Measurements from ENCODE around the gene CTTN.

CTTN gene

GRCh38 chr11:70428701-70429427, 30.5 kb downstream of the CTTN start:
- DNase-seq: no peak

- DNase-seq: no peak
Measured at GRCh38 chr11:70429428-70429705, 31.0 kb downstream of the CTTN start.

- DNase-seq: no peak
Measured at GRCh38 chr11:70429724-70430521, 31.6 kb downstream of the CTTN start.

DNA sequence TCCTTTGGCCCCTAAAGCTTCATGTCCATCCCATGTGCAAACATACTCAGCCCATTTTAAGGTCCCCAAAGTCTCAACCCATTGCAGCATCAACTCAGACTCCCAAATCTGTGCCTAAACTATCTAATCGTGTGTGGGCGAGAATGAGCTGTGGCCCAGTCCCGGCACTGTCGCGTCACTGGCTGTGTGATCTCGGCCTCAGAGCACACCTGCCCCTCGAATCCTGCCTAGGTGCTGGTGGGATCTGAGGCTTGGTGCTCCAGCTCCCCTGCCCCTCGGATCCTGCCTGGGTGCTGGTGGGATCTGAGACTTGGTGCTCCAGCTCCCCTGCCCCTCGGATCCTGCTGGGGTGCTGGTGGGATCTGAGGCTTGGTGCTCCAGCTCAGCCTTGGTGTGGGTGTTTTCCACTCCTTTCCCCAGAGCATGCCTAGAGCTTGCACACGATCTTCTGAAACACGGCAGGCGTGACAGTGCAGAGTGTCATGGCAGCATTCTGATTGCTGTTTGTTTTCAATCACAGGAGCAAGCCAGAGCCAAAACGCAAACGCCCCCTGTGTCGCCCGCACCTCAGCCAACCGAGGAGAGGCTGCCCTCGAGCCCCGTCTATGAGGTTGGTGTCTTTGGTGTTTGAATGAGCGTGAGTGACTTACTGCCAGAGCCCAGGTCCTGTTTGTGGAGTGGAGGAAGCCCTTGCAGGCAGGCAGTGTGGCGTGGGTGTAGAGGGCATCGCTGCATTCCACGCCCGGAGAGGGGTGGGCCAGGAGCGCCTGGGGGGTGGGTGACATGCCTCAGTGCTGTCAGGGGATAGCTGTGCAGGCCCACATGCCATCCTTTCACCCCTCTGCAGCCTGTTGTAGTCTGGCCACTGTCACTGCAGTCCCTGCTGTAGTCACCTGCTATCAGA, 32.6 kb downstream of the CTTN start:
- DNase-seq: no peak

DNA sequence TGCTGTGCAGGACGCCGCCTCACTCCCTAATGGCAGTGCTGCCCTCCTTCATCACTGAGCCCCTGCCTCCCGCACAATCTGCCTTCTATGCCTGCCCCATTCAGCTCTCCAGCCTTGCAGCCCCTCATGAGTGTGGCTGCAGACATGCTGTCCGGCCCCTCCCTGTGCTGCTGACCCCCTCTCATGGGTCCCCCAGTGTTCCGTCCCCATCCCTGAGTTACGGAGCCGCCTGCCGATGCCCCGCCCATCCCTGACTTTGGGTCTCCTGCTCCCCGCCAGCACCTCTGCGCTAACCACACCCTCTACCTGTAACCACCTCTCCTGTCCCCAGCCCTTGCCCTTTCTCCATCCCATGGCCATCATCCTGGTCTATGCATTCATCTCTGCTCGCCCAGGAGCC, 33.3 kb downstream of the CTTN start:
- DNase-seq: no peak

DNA sequence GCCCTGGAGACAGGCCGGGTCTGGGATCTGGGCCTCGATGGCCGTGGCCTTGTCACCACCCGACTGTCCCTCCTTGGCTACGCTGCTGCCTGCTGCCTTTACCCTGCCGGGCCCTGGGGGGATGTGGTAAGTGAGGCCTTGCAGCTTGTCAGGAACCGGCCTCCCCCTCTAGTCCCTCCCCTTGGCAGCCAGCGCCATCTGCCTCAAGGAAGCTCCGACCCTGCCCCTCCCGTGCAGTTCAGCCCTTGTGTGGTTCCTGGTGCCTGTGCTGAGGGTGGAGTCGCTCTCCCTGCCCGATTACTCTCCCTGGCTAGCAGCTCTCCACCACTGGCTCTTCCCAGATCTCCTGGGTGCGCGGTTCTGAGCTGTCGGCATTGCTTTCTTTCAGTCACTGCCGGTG, 33.7 kb downstream of the CTTN start:
- DNase-seq: no peak

- no peak for DNase-seq
Measured at GRCh38 chr11:70432580-70432979, 34.3 kb downstream of the CTTN start.

- no peak for DNase-seq
Measured at GRCh38 chr11:70433038-70433437, 34.7 kb downstream of the CTTN start.

- no peak for DNase-seq
Measured at GRCh38 chr11:70433526-70433925, 35.2 kb downstream of the CTTN start.

- DNase-seq: no peak
Measured at GRCh38 chr11:70433966-70434812, 35.9 kb downstream of the CTTN start.

DNA sequence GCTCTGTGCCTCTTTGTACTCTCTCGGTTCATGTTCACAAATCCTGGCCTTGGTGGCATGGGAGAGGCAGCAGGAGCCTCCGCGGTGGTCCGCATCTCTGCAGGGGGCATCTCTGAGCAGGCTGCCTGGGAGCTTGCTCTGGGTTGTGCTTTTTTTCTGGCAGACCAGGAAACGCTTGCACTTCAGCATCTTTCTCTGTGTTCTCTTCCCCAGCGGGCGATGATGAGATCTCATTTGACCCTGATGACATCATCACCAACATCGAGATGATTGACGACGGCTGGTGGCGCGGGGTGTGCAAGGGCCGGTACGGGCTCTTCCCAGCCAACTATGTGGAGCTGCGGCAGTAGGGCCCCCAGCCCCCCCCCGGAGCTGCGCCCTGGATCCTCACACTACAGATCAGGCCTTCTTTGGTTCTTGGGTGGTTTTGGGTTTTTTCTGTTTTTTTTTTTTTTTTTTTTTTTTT, 36.5 kb downstream of the CTTN start:
- no peak for DNase-seq

DNA sequence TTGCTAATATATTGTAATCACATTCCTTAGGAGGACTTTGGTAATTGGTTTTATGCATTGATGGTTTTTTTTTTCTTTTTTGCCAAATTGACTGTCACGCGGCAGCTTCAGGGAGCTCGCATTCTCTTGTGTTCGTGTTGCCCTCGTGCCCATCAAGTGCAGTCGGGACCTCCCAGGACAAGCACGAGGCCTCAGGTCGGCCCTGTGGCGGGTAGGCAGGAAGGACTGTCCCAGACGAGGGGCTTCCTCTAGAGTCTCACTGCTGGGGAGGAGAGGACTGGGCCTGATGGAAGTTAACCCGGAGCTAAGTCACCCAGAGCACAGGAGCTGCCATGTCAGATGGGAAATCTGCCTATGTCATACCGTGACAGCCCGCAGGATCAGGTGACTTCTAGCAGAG, 37.0 kb downstream of the CTTN start:
- DNase-seq: no peak

DNA sequence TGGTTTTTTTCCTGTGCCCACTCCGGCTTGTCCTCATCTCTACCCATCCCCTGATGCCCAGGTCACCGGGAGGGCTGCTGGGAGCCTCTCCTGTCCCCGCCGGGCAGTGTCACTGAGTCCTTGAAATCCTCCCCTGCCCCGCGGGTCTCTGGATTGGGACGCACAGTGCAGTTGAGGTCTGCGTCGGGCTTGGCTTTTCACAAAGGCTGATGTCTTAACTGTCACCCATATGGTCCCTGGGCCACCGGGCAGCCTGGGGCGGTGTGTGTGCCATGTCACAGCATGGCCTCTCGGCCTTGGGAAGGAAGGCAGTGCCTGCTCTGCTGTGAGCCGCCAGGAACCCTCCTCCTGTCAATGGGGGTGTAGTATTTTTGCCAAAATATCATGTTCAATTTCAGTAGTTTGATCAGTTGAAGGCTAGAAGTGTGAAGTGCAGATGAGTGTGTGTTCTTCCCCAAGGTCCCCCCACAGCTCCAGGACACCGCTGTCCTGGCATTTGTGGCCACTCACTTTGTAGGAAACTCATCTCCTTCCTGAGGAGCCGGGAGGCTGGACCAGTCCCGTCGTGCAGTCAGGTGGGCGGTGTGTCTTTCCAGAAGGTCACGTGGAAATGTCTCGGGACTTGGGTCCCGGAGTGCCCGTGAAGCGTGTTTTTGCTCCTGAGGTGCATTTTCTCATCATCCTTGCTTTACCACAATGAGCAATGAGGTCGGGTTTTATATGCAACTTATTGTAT, 37.6 kb downstream of the CTTN start:
- DNase-seq: no peak

- DNase-seq: no peak
Measured at GRCh38 chr11:70436501-70436860, 38.2 kb downstream of the CTTN start.

DNA sequence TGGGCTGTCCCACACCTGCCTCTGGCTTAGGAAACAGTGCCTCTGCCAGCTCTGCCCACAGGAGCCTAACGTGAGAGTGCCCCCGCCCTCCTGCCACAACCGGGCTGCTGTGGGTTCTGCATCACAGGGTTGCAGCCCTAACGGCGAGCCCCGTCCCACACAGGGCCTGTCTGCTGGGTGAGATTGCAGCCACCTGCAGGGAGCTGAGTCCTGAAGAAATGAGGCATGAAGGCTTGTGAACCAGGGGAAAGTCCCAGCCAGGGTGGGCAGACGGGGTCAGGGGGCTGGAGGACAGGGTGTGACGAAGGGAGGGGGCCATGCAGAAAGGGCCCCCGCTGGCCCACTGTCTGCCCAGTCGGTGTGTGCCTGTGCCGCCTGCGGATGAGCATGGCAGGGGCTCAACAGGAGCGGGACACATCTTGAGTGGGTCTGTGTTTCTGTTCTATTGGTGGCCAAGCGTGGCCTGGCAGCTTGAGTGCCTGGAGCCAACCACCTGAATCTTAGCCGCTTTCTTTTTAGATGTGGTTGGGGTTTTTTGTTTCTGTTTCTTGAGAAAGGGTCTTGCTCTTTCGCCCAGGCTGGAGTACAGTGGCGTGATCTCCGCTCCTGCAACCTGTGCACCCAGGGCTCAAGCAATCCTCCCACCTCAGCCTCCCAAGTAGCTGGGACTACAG, 38.9 kb downstream of the CTTN start:
- no peak for DNase-seq

DNA sequence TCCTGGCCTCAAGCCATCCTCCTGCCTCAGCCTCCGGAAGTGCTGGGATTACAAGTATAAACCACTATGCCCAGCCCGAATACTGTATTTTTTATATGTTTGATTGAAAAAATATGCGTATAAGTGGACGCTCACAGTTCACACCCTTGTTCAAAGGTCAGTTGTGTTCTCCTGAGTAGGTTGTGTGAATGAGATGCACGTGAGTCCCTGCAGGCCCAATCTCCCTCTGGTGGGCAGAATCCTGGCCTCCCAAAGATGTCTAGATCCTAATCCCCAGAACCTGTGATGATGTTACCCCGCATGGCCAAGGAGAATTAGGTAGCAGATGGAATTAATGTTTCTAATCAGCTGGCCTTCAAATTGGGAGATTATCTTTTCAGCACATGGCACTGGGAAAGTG, 41.9 kb downstream of the CTTN start:
- no peak for DNase-seq

GRCh38 chr11:70443773-70444030, 45.4 kb downstream of the CTTN start:
- DNase-seq: no peak

DNA sequence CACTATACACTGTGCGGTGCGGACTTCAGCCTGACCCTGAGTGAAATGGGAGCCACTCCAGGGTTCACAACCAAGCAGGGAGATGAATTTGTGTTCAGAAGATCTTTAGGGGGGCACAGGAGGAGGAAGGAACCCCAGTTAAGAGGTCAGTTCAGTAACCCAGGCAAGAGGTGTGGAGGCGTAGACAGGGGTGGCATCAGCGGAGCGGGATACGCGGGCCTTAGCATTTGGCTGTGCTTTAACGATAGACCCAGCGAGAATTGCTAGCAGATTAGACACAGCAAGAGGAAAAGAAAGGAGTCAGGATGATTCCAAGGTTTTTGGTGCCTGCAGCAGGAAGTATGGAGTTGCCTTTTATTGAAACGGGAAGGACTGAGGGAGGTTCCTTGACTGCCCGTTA, 46.8 kb downstream of the CTTN start:
- no peak for DNase-seq

- DNase-seq: no peak
Measured at GRCh38 chr11:70445605-70446004, 47.3 kb downstream of the CTTN start.

DNA sequence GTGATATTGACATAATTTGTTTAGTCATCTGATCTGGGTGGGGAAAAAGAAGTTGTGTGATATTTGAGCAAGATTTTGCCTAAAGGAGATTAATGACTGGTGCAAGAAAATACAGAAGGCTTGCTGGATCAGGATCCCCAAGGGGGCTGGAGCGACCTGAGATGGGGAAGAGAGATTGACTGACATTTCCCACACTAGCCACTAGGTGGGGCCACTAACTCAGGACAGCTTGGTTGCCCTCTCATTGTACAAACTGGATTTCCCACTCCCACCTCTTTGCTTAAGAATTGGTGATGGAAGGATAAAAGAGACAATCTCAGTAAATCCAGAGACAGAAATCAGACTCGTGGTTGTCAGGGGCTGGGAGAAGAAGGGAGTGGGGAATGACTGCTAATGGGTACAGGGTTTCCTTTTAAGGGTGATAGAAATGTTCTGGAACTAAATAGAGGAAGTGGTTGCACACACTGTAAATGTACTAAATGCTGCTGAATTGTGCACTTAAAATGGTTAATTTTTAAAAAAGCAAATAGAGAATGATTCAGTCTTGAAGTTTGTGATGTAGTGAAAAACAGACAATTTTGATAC, 50.7 kb downstream of the CTTN start:
- no peak for DNase-seq

Measured in right kidney (tissue), 1 donor.